Nasal cavity respiratory epithelium epithelial cell of viscerocranial mucosa (primary cell): ENCODE results near the gene DPYSL3. TPM values are rescaled to one million over a fixed set of nuclear protein-coding genes. Genes with fewer than 3 reads are reported as not detected.

Experiments
- total RNA-seq: library from RNA; depleted of rRNA; stranded (reverse); fragments of >200 nt; gene quantifications from 2 replicates; pipeline ENCODE4 v1.2.3, GENCODE V29; 2014

The DPYSL3 gene
- 1.4 and 4.6 TPM in 2 replicates for total RNA-seq

GRCh38 chr5:147509710-147510651, at the start of gene DPYSL3:
Gene DPYSL3 (minus strand): TSS chr5:147510068. CDS start chr5:147509858, 210 bp downstream.

